B cell (primary cell): ENCODE results near the gene TLE3. TPM values are rescaled to one million over a fixed set of nuclear protein-coding genes. Genes with fewer than 3 reads are reported as not detected.

Experiments
- ATAC-seq: fragments of 200-7000 bp; cut with Tn5 transposase; one replicate; pipeline ENCODE4 v1.10.0; 2021; ENCODE audit warnings: low read depth, mild to moderate bottlenecking, moderate number of reproducible peaks, moderate library complexity
- CTCF ChIA-PET: fragments of 350-600 bp; sonication (Branson Sonifier 250); formaldehyde crosslinking; loops from one replicate; lab custom pipeline; 2021; ENCODE audit warnings: antibody characterized with exemption, inconsistent platforms; lab: Charles Lee
- POLR2A ChIA-PET: fragments of 350-600 bp; sonication (Branson Sonifier 250); formaldehyde crosslinking; loops from one replicate; lab custom pipeline; 2021; ENCODE audit warnings: antibody characterized with exemption; lab: Charles Lee
- DNase-seq: peaks from one replicate; pipeline ENCODE4 v3.0.0; 2013
- H2AFZ ChIP-seq: 2 replicates; pipeline ENCODE4 v1.6.1; 2012; ENCODE audit warnings: mild to moderate bottlenecking, low read depth, low read length; ENCODE audit not compliant: insufficient read depth, poor library complexity, severe bottlenecking
- H3K27ac ChIP-seq, 2 donors: 1 replicate in 1 of 2; 2 replicates in 1 of 2; pipeline ENCODE4 v1.5.1; 2012 to 2013; ENCODE audit warnings: low read length in 2 of 2, mild to moderate bottlenecking in 2 of 2, moderate library complexity in 1 of 2
- H3K27me3 ChIP-seq, 4 experiments: fragments of 200-600 bp in 1 of 4; sonication (generic) in 1 of 4; replicated peaks in 1 of 4; 1 replicate in 2 of 4; 2 replicates in 2 of 4; pipeline versions ENCODE4 v1.6.1 to v1.7.0; 2013 to 2016; ENCODE audit warnings: low read length in 3 of 4, mild to moderate bottlenecking in 2 of 4, mixed read lengths in 1 of 4, moderate library complexity in 1 of 4; ENCODE audit not compliant: insufficient read depth in 4 of 4, control insufficient read depth in 3 of 4; ENCODE audit errors: control extremely low read depth in 1 of 4
- H3K36me3 ChIP-seq, 2 experiments: replicated peaks in 1 of 2; 1 replicate in 1 of 2; 2 replicates in 1 of 2; pipeline versions ENCODE4 v1.6.1 to v1.7.1; 2013; ENCODE audit warnings: low read length in 1 of 2; ENCODE audit not compliant: insufficient read depth in 2 of 2, control insufficient read depth in 1 of 2; ENCODE audit errors: control extremely low read depth in 1 of 2, extremely low read depth in 1 of 2
- H3K4me1 ChIP-seq, 2 donors: fragments of 200-600 bp in 1 of 2; sonication (generic) in 1 of 2; 1 replicate in 1 of 2; 2 replicates in 1 of 2; pipeline versions ENCODE4 v1.5.1 to v1.6.1; 2013 to 2017; ENCODE audit warnings: low read length in 2 of 2; ENCODE audit not compliant: control insufficient read depth in 2 of 2, insufficient read depth in 2 of 2
- H3K4me2 ChIP-seq: replicated peaks from 2 replicates; pipeline ENCODE3; 2012; ENCODE audit warnings: mild to moderate bottlenecking, low read depth, low read length; ENCODE audit not compliant: poor library complexity, severe bottlenecking
- H3K4me3 ChIP-seq, 5 experiments: fragments of 200-600 bp in 1 of 5; sonication (generic) in 1 of 5; 1 replicate in 3 of 5; 2 replicates in 2 of 5; pipeline versions ENCODE4 v1.5.1 to v1.7.0; 2011 to 2016; ENCODE audit warnings: low read length in 4 of 5, mild to moderate bottlenecking in 4 of 5, low read depth in 2 of 5, control low read depth in 1 of 5, moderate library complexity in 1 of 5; ENCODE audit not compliant: insufficient read depth in 1 of 5; ENCODE audit errors: control extremely low read depth in 1 of 5, extremely low read depth in 1 of 5
- H3K79me2 ChIP-seq: fragments of 200-600 bp; sonication (generic); one replicate; pipeline ENCODE4 v1.6.0; 2016; ENCODE audit warnings: low read length; ENCODE audit not compliant: control insufficient read depth, insufficient read depth
- H3K9ac ChIP-seq: fragments of 200-600 bp; sonication (generic); 2 replicates; pipeline ENCODE4 v1.6.1; 2017; ENCODE audit warnings: mild to moderate bottlenecking, low read length, moderate library complexity
- H3K9me3 ChIP-seq, 3 donors: one replicate each; pipeline versions ENCODE4 v1.6.1 to v1.7.1; 2013; ENCODE audit warnings: low read length in 2 of 3; ENCODE audit not compliant: control insufficient read depth in 2 of 3, insufficient read depth in 1 of 3; ENCODE audit errors: control extremely low read depth in 1 of 3
- H4K20me1 ChIP-seq: 2 replicates; pipeline ENCODE4 v1.6.0; 2012; ENCODE audit warnings: mild to moderate bottlenecking, low read length; ENCODE audit not compliant: insufficient read depth, control insufficient read depth, poor library complexity, severe bottlenecking
- H3K27ac Mint-ChIP-seq: one replicate; pipeline ENCODE4 v1.8.0; 2021; ENCODE audit warnings: mixed read lengths
- H3K27me3 Mint-ChIP-seq: one replicate; pipeline ENCODE4 v1.8.0; 2021; ENCODE audit warnings: mixed read lengths
- H3K4me1 Mint-ChIP-seq: one replicate; pipeline ENCODE4 v1.8.0; 2021; ENCODE audit warnings: mixed read lengths
- H3K4me3 Mint-ChIP-seq: one replicate; pipeline ENCODE4 v1.8.0; 2021; ENCODE audit warnings: mixed read lengths
- H3K9me3 Mint-ChIP-seq: one replicate; pipeline ENCODE4 v1.8.0; 2022; ENCODE audit warnings: mixed read lengths; ENCODE audit not compliant: insufficient read depth
- EZH2 ChIP-seq: IDR thresholded peaks from 2 replicates; pipeline ENCODE4 v1.6.1; 2012; ENCODE audit warnings: borderline replicate concordance, low read depth, mild to moderate bottlenecking, moderate library complexity, low read length; ENCODE audit not compliant: insufficient read depth, poor library complexity, severe bottlenecking
- WGBS: methylation state at CpG from one replicate; pipeline ENCODE4 v1.1.5; 2013; ENCODE audit warnings: missing lambda C conversion rate; ENCODE audit not compliant: insufficient coverage; 5-methylcytosine and 5-hydroxymethylcytosine counted together
- intact Hi-C: fragments of 100-400 bp; cut with micrococcal nuclease; formaldehyde crosslinking; loops from one replicate; pipeline ENCODE4 v1.10.0; 2022
- polyA plus RNA-seq: library from polyadenylated mRNA; depleted of rRNA; stranded (reverse); fragments of >200 nt; gene quantifications from 2 replicates; pipeline ENCODE4 v1.2.3, GENCODE V29; 2012
- total RNA-seq, 2 donors: library from RNA; stranded (reverse); fragments of 120-200 nt in 1 of 2; gene quantifications; 1 replicate in 1 of 2; 2 replicates in 1 of 2; pipeline versions ENCODE4 v1.2.3 to v1.2.4, GENCODE V29; 2013 to 2022
- TF ChIP-seq, protein P1 (sequence below): fragments of 200-600 bp; IDR thresholded peaks from one replicate; pipeline ENCODE4 v1.8.0; 2022; ENCODE audit warnings: antibody characterized with exemption, mild to moderate bottlenecking

Gene TLE3
- total and polyA plus RNA-seq, 2 donors (not counting 1 experiment from before 2014, with no cell fraction given): 187 to 278 TPM

DNA sequence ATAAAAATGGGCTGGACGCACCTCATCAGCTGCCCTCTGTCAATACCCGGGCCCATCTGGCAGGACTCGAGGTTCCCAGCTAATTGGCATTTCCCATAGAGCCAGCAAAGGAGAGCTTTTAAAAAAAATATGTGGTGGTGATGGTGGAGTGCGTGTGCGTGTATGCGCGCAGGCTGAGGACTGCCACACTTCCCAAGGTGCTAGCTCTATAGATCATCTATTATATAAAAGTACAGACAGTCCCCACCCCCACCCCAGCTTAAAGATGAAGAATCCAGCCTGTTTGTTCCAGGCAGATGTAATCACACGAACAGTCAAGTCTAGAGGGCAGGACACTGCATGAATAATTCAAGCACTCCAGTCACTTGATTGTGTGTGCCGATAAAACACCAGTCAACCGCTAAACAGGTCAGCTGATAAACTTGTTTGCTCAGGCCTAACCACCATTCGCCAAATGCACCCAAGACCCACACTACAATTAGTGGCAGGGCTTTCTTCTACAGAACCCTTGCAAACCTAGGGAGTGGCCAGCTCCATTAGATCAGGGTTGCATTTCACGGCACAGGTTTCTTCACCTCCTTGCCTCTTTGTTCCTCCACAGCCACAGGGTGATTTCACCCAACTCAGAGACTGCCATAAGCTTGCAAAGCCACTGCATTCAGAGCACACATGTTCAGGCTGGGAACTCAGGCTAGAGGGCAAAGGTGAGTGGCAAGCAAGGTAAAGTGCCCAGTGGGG lies 5.8 kb downstream of the TLE3 start:
- H2AFZ ChIP-seq: no peak overlapping the region
- H3K27ac ChIP-seq: no peak overlapping the region
- H3K27me3 ChIP-seq: no peaks in the 10 kb centered on the region
- Mint-ChIP-seq H3K4me1 (peaks cover 78% of the 10 kb centered on the region), H3K27ac (no peak overlapping the region), H3K27me3 (no peaks in the 10 kb centered on the region), H3K9me3 (no peaks in the 10 kb centered on the region), H3K4me3 (peak overlapping the region; percentile 12)
- H3K9ac ChIP-seq: no peak overlapping the region
- intact Hi-C loops: no loop called here
- H3K36me3 ChIP-seq: peaks cover 0 to 69% of the 10 kb centered on the region in 2 experiments
- 54% methylated on average over 7 of the region's 12 CpGs for WGBS
- no peak overlapping the region for H3K4me3 ChIP-seq
- no peaks in the 10 kb centered on the region for H3K9me3 ChIP-seq
- peaks cover 46 to 70% of the 10 kb centered on the region in 2 donors for H3K4me1 ChIP-seq
- H3K79me2 ChIP-seq: peaks cover 89% of the 10 kb centered on the region
- ATAC-seq (no peak), DNase-seq (no peak)
- H3K4me2 ChIP-seq: peak overlapping the region; percentile 50
- H4K20me1 ChIP-seq: peaks cover 90% of the 10 kb centered on the region
- POLR2A ChIA-PET: interaction anchor here (0.6 to 1.0 kb wide), 3 partner anchors 10 to 120 kb away, joined by 4 to 8 read pairs (median 4); no protein-coding TSS in a partner anchor
- TF ChIP-seq, protein P1, sequence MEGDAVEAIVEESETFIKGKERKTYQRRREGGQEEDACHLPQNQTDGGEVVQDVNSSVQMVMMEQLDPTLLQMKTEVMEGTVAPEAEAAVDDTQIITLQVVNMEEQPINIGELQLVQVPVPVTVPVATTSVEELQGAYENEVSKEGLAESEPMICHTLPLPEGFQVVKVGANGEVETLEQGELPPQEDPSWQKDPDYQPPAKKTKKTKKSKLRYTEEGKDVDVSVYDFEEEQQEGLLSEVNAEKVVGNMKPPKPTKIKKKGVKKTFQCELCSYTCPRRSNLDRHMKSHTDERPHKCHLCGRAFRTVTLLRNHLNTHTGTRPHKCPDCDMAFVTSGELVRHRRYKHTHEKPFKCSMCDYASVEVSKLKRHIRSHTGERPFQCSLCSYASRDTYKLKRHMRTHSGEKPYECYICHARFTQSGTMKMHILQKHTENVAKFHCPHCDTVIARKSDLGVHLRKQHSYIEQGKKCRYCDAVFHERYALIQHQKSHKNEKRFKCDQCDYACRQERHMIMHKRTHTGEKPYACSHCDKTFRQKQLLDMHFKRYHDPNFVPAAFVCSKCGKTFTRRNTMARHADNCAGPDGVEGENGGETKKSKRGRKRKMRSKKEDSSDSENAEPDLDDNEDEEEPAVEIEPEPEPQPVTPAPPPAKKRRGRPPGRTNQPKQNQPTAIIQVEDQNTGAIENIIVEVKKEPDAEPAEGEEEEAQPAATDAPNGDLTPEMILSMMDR: no peak
- TF ChIP-seq EZH2: no peak
- CTCF ChIA-PET: interaction anchor here (1.0 to 2.4 kb wide), 3 partner anchors 277 to 375 kb away, joined by 3 to 6 read pairs (median 4); no protein-coding TSS in a partner anchor
